LNCAP (cell line): ENCODE results near the gene BPI.

ENCODE experiments used
- CTCF ChIP-seq: fragments of 450-650 bp; IDR thresholded peaks from 2 replicates; pipeline ENCODE4 v1.5.1; 2017; ENCODE audit warnings: mild to moderate bottlenecking

BPI gene

GRCh38 chr20:38270869-38271605 is 32.9 kb upstream of the BPI start:
- TF ChIP-seq CTCF: no peak

DNA sequence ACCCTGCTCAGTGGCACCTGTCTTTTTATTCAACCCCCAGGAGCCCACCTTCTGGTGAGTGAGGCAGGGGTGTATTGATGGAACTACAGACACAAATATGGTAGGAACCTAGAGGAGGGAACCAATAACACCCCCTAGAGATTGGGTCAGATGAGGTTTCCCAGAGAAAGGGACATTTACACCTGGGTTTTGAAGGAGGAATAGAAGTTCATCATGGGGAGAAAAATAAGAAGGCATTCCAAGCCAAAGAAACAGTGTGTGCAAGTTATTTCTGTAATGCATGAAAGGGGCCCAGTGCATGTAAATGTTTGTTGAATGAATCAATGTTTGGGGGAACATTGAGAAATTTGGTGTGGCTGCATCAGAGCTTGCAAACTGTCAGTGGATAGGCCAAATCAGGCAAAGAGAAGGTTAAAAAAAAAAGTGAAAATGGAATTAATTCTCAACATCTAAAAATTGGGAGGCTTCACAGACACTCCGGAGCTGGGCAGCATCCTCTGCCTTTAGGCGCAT is 32.3 kb upstream of the BPI start:
- TF ChIP-seq CTCF: no peak

GRCh38 chr20:38272398-38272797 is 31.6 kb upstream of the BPI start:
- TF ChIP-seq CTCF: no peak

DNA sequence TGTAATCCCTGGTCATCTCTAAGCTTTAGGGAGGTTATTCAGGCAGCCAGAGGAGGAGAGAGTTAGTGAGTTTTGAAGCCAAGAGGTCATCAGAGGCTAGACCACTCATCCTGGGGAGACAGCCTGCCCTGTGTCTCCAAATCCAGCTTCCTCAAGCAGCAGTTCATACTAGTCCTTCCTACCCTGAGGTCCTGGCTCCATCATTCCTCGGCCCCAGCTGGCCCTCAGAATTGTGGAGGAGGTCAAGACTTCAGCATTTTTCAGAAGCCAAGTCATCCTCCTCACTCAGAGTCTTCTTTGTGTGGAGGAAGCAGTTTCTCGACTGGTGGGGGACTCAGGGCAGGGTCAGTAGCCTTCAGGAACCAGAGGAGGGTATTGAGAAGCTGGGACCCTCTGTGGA is 31.0 kb upstream of the BPI start:
- no peak for TF ChIP-seq CTCF

- no peak for TF ChIP-seq CTCF
Measured at GRCh38 chr20:38275815-38276550, 28.0 kb upstream of the BPI start.

- TF ChIP-seq CTCF: no peak
Measured at GRCh38 chr20:38277285-38277684, 26.7 kb upstream of the BPI start.

DNA sequence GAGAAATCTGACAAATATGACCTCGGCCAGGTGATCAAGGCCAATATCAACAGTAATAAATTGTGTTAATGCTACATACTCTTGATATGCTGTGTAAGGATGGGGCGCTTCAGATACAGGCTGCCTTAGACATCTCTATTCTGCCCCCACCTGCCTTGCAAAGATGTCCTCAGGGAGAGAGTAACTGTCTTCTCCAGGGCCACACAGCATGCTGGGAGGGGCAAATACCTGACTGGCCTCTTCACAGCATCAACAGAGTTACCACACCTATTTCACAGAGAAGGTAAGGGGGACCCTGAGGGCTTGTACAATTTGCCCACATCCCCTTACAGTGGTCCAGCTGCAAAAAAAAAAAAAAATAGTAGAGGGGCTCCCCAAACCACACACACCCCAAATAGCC is 26.3 kb upstream of the BPI start:
- no peak for TF ChIP-seq CTCF
